Stimulated activated naive B cell treated with anti-CD40 and anti-IgM and Interleukin-4, amounts not matched to agents 10 μg/mL and 1 μg/mL and 100 μg/mL, for 72 hours (primary cell): ENCODE data around the gene PKDREJ.

Experiments used
- ATAC-seq, 2 donors: fragments of 150-1000 bp; cut with Tn5 transposase; replicated peaks; 2 replicates each; pipeline ENCODE4 v1.10.0; 2021; ENCODE audit warnings: moderate library complexity in 1 of 2
- DNase-seq: peaks from one replicate; pipeline ENCODE4 v3.0.0; 2021
- H3K27ac Mint-ChIP-seq: one replicate; pipeline ENCODE4 v1.8.0; 2022; ENCODE audit warnings: mild to moderate bottlenecking, mixed read lengths
- H3K27me3 Mint-ChIP-seq, 2 donors: one replicate each; pipeline ENCODE4 v1.8.0; 2022; ENCODE audit warnings: mixed read lengths in 2 of 2
- H3K36me3 Mint-ChIP-seq, 2 donors: one replicate each; pipeline ENCODE4 v1.8.0; 2022; ENCODE audit warnings: mixed read lengths in 2 of 2, mild to moderate bottlenecking in 1 of 2
- H3K4me1 Mint-ChIP-seq, 2 donors: one replicate each; pipeline ENCODE4 v1.8.0; 2022; ENCODE audit warnings: mixed read lengths in 2 of 2, mild to moderate bottlenecking in 1 of 2
- H3K4me3 Mint-ChIP-seq, 2 donors: one replicate each; pipeline ENCODE4 v1.8.0; 2022; ENCODE audit warnings: mild to moderate bottlenecking in 2 of 2, mixed read lengths in 2 of 2, moderate library complexity in 1 of 2
- H3K9me3 Mint-ChIP-seq, 2 donors: one replicate each; pipeline ENCODE4 v1.8.0; 2022; ENCODE audit warnings: mixed read lengths in 2 of 2, mild to moderate bottlenecking in 1 of 2

Gene PKDREJ

GRCh38 chr22:46281866-46282678 lies 18.9 kb upstream of the PKDREJ start:
- Mint-ChIP-seq H3K9me3 (no peaks in the 10 kb centered on the region), H3K4me1 (peaks cover 4 to 21% of the 10 kb centered on the region in 2 donors), H3K27me3 (no peaks in the 10 kb centered on the region), H3K4me3 (no peak overlapping the region), H3K27ac (no peak overlapping the region), H3K36me3 (peaks cover 32 to 53% of the 10 kb centered on the region in 2 donors)
- no peak for DNase-seq
- ATAC-seq, result no peak

GRCh38 chr22:46280999-46281623 lies 18.0 kb upstream of the PKDREJ start:
- Mint-ChIP-seq H3K27me3 (no peaks in the 10 kb centered on the region), H3K9me3 (no peaks in the 10 kb centered on the region), H3K4me3 (no peak overlapping the region), H3K27ac (no peak overlapping the region), H3K4me1 (peaks cover 2 to 12% of the 10 kb centered on the region in 2 donors), H3K36me3 (peaks cover 29 to 48% of the 10 kb centered on the region in 2 donors)
- no peak for ATAC-seq
- DNase-seq, result no peak

GRCh38 chr22:46280063-46280817 lies 17.1 kb upstream of the PKDREJ start:
- Mint-ChIP-seq H3K27me3 (no peaks in the 10 kb centered on the region), H3K4me1 (peaks cover 7 to 8% of the 10 kb centered on the region in 2 donors), H3K27ac (no peak overlapping the region), H3K36me3 (peaks cover 34 to 51% of the 10 kb centered on the region in 2 donors), H3K4me3 (no peak overlapping the region), H3K9me3 (no peaks in the 10 kb centered on the region)
- ATAC-seq (no peak), DNase-seq (no peak)

- DNase-seq, result no peak
- Mint-ChIP-seq H3K9me3 (no peaks in the 10 kb centered on the region), H3K27ac (no peak overlapping the region)
Observed at GRCh38 chr22:46278656-46279645, 15.8 kb upstream of the PKDREJ start.

GRCh38 chr22:46276563-46276962 lies 13.4 kb upstream of the PKDREJ start:
- Mint-ChIP-seq H3K9me3 (no peaks in the 10 kb centered on the region), H3K36me3 (peaks cover 29 to 44% of the 10 kb centered on the region in 2 donors), H3K4me1 (peaks cover 3 to 5% of the 10 kb centered on the region in 2 donors), H3K27me3 (no peaks in the 10 kb centered on the region), H3K4me3 (no peak overlapping the region), H3K27ac (no peak overlapping the region)
- ATAC-seq, result no peak
- DNase-seq, result no peak

More at GRCh38 chr22:46278656-46279645, 15.8 kb upstream of the PKDREJ start:
- Mint-ChIP-seq H3K27me3 (no peaks in the 10 kb centered on the region), H3K4me1 (peaks cover 7 to 8% of the 10 kb centered on the region in 2 donors), H3K4me3 (no peak overlapping the region), H3K36me3 (peaks cover 36 to 48% of the 10 kb centered on the region in 2 donors)
- ATAC-seq, result no peak

- H3K36me3 Mint-ChIP-seq, result peaks cover 24 to 36% of the 10 kb centered on the region in 2 donors
Observed at GRCh38 chr22:46275455-46276122, 12.4 kb upstream of the PKDREJ start.

GRCh38 chr22:46274381-46274780 lies 11.2 kb upstream of the PKDREJ start:
- no peak for ATAC-seq
- peaks cover 0 to 7% of the 10 kb centered on the region in 2 donors for H3K4me1 Mint-ChIP-seq
- H3K9me3 Mint-ChIP-seq, result no peaks in the 10 kb centered on the region
- no peak overlapping the region for H3K27ac Mint-ChIP-seq
- no peak for DNase-seq
- H3K27me3 Mint-ChIP-seq, result no peaks in the 10 kb centered on the region
- H3K4me3 Mint-ChIP-seq, result no peak overlapping the region
- peaks cover 18 to 29% of the 10 kb centered on the region in 2 donors for H3K36me3 Mint-ChIP-seq

More at GRCh38 chr22:46275455-46276122, 12.4 kb upstream of the PKDREJ start:
- no peak for DNase-seq
- no peak overlapping the region for H3K4me3 Mint-ChIP-seq
- H3K9me3 Mint-ChIP-seq, result no peaks in the 10 kb centered on the region
- no peak for ATAC-seq
- peaks cover 0 to 5% of the 10 kb centered on the region in 2 donors for H3K4me1 Mint-ChIP-seq
- no peaks in the 10 kb centered on the region for H3K27me3 Mint-ChIP-seq
- H3K27ac Mint-ChIP-seq, result no peak overlapping the region

- H3K4me1 Mint-ChIP-seq, result peaks cover 5 to 7% of the 10 kb centered on the region in 2 donors
- H3K27me3 Mint-ChIP-seq, result no peaks in the 10 kb centered on the region
- DNase-seq, result no peak
- H3K27ac Mint-ChIP-seq, result no peak overlapping the region
- no peaks in the 10 kb centered on the region for H3K9me3 Mint-ChIP-seq
- H3K36me3 Mint-ChIP-seq, result peaks cover 14 to 29% of the 10 kb centered on the region in 2 donors
- no peak overlapping the region for H3K4me3 Mint-ChIP-seq
- no peak for ATAC-seq
Observed at GRCh38 chr22:46273432-46274148, 10.4 kb upstream of the PKDREJ start.

GRCh38 chr22:46272762-46273431 lies 9.8 kb upstream of the PKDREJ start:
- Mint-ChIP-seq H3K27ac (no peak overlapping the region), H3K36me3 (peaks cover 11 to 22% of the 10 kb centered on the region in 2 donors), H3K4me3 (no peak overlapping the region), H3K27me3 (no peaks in the 10 kb centered on the region), H3K9me3 (no peaks in the 10 kb centered on the region), H3K4me1 (peaks cover 10 to 11% of the 10 kb centered on the region in 2 donors)
- DNase-seq (no peak), ATAC-seq (no peak)

GRCh38 chr22:46272196-46272595 lies 9.1 kb upstream of the PKDREJ start:
- peaks cover 11 to 18% of the 10 kb centered on the region in 2 donors for H3K36me3 Mint-ChIP-seq
- H3K4me1 Mint-ChIP-seq, result peaks cover 15 to 16% of the 10 kb centered on the region in 2 donors
- DNase-seq (no peak), ATAC-seq (no peak)
- no peaks in the 10 kb centered on the region for H3K9me3 Mint-ChIP-seq
- no peaks in the 10 kb centered on the region for H3K27me3 Mint-ChIP-seq
- no peak overlapping the region for H3K4me3 Mint-ChIP-seq
- no peak overlapping the region for H3K27ac Mint-ChIP-seq

GRCh38 chr22:46269564-46269963 lies 6.4 kb upstream of the PKDREJ start:
- Mint-ChIP-seq H3K36me3 (peaks cover 10 to 11% of the 10 kb centered on the region in 2 donors), H3K27ac (peak overlapping the region; percentile 80), H3K27me3 (peaks cover 17 to 22% of the 10 kb centered on the region in 2 donors), H3K4me1 (peaks cover 11 to 18% of the 10 kb centered on the region in 2 donors), H3K4me3 (no peak overlapping the region), H3K9me3 (peaks cover 0 to 8% of the 10 kb centered on the region in 2 donors)
- DNase-seq (no peak), ATAC-seq (no peak)
